ENCODE data around the gene CCDC170.

Gene CCDC170

DNA sequence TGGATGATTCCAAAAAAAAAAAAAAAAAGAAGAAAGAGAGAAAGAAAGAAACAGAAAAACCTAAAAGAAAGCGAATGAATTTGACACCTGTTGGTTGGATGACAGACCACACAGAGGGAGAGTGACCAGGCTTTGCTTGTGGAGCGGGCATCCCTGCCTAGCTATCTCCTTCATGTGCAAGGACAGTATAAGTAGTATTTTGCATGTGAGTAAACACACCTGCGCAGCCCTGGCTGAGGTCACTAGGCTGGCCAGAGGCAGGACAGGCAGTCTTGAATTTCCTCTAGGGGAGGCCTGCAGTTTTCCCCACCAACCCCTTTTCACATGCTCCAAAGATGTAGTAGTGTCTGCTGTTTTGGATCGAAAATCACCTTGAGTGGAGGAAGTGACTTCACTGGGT, 126.4 kb downstream of the CCDC170 start:
- TF ChIP-seq, protein P1, sequence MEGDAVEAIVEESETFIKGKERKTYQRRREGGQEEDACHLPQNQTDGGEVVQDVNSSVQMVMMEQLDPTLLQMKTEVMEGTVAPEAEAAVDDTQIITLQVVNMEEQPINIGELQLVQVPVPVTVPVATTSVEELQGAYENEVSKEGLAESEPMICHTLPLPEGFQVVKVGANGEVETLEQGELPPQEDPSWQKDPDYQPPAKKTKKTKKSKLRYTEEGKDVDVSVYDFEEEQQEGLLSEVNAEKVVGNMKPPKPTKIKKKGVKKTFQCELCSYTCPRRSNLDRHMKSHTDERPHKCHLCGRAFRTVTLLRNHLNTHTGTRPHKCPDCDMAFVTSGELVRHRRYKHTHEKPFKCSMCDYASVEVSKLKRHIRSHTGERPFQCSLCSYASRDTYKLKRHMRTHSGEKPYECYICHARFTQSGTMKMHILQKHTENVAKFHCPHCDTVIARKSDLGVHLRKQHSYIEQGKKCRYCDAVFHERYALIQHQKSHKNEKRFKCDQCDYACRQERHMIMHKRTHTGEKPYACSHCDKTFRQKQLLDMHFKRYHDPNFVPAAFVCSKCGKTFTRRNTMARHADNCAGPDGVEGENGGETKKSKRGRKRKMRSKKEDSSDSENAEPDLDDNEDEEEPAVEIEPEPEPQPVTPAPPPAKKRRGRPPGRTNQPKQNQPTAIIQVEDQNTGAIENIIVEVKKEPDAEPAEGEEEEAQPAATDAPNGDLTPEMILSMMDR (IDR thresholded peaks at IDR 0.05; ENCODE audit: low read depth, low read length, missing control alignments) = no peak
- DNase-seq (ENCODE audit: extremely low read depth, low read depth) = no peak
- no peak overlapping the region for H3K4me3 ChIP-seq (replicated peaks; ENCODE audit: low read depth, low read length)

DNA sequence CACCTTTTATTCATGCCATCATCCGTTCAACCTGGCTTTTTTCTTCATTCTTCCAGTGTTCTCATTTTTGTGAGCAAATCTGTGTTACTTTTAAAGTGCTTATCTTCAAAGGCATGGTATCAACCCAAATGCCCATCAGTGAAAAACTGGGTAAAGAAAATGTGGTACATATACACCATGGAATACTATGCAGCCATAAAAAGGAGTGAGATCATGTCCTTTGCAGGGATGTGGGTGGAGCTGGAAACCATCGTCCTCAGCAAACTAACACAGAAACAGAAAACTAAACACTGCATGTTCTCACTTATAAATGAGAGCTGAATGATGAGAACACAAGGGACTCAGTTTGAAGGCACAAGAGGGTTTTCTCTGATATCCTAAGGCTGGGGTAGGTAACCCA, 130.3 kb downstream of the CCDC170 start:
- TF ChIP-seq, protein P1 (IDR thresholded peaks at IDR 0.05; ENCODE audit: low read depth, low read length, missing control alignments) = no peak

DNA sequence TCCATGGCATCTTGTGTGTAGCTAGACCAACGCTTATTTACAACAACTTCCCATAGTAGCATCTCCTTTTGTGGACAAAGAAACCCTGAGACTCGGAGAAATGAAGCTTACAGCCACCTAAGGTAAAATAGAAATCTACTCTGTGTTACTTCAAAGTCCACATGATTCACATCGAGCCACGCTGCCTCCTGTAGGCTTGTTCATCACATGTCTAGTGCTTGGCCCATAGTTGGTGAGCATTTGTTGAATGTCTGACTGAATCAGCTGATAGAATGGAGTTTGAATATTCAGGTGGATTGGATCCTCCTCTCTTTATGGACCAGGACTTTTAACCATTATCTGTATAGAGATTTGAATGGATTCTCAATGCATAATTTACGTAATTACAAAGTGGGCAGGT, 130.7 kb downstream of the CCDC170 start:
- TF ChIP-seq, protein P1 (IDR thresholded peaks at IDR 0.05; ENCODE audit: low read depth, low read length, missing control alignments) = no peak
- H3K4me3 ChIP-seq (replicated peaks; ENCODE audit: low read depth, low read length) = no peak overlapping the region
- no peak for DNase-seq (ENCODE audit: extremely low read depth, low read depth)

More for the DNA sequence above, 130.3 kb downstream of the CCDC170 start:
- no peak overlapping the region for H3K4me3 ChIP-seq (replicated peaks; ENCODE audit: low read depth, low read length)
- DNase-seq (ENCODE audit: extremely low read depth, low read depth) = no peak

DNA sequence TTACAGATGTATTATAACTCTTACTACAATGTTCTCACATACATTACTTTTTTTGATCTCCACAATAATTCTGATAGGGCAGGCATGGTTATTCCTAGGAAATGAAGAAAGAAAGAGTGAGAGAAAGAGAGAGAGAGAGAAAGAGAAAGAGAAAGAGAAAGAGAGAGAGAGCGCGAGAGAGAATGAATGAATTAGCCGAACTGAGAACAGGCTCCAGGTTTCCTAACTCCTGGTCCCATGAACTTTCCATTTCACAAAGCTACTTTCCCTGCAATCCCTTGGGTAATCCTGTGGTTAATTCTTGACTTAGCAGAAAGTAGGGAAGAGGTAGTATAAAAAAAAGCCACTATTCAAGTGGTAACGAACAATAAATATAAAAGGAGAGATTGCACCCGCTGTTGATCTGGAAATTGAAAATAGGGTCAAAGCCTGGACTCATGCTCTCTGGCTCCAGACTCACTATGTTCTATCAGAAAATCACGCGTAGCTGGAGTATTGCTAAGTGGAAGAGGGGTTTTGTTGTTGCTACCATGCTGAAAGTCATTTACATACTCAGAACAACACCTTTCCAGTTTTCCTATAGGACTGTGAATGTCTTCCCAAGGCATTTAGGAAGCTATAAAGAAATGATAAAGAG, 131.2 kb downstream of the CCDC170 start:
- DNase-seq (ENCODE audit: extremely low read depth, low read depth) = no peak
- no peak overlapping the region for H3K4me3 ChIP-seq (replicated peaks; ENCODE audit: low read depth, low read length)
- TF ChIP-seq, protein P1 (IDR thresholded peaks at IDR 0.05; ENCODE audit: low read depth, low read length, missing control alignments) = no peak

DNA sequence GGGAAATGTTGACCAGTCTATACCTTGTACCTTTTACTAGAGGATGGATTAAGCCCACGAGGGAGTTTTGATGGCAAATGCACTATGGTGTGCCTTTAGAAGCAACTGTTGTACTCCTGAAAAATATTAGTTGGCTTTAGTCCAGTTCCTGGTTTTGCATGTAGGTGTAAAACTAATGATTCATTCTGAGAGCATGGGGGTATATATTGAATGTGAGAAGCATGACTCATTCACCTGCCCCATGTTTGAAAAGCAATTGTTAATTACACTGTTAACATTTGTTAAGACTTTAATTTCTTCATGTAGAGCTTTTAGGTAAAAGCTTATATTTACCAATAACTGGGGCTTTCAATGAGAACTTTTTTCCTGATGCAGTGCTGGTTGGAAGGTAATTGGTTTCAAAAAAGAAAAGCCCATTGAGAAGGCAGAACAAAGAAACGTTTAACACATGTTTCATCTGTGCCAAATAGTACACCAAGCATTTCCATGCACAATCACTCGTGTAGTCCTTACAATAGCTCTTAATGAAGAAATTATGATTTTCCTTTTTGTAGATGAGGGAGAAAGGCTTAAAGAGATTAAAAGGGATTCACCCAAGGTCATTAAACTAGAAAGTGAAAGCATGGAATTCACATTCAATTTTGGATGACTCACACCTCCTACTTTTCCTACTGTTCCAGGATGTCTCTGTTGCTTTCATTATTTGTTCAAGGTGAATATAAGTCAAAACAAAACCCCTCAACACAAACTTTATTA, 134.1 kb downstream of the CCDC170 start:
- no peak overlapping the region for H3K4me3 ChIP-seq (replicated peaks; ENCODE audit: low read depth, low read length)
- no peak for DNase-seq (ENCODE audit: extremely low read depth, low read depth)
- TF ChIP-seq, protein P1 (IDR thresholded peaks at IDR 0.05; ENCODE audit: low read depth, low read length, missing control alignments) = no peak

GRCh38 chr6:151629791-151630190, 136.0 kb downstream of the CCDC170 start:
- no peak overlapping the region for H3K4me3 ChIP-seq (replicated peaks; ENCODE audit: low read depth, low read length)
- TF ChIP-seq, protein P1 (IDR thresholded peaks at IDR 0.05; ENCODE audit: low read depth, low read length, missing control alignments) = no peak
- no peak for DNase-seq (ENCODE audit: extremely low read depth, low read depth)

Data from HFF-Myc (cell line).